ENCODE data around the gene DPF3. TPM values are rescaled to one million over a fixed set of nuclear protein-coding genes. Genes with fewer than 3 reads are reported as not detected.

Gene DPF3
- total RNA-seq, 1 donor from 2014 or later = 0.89 TPM

DNA sequence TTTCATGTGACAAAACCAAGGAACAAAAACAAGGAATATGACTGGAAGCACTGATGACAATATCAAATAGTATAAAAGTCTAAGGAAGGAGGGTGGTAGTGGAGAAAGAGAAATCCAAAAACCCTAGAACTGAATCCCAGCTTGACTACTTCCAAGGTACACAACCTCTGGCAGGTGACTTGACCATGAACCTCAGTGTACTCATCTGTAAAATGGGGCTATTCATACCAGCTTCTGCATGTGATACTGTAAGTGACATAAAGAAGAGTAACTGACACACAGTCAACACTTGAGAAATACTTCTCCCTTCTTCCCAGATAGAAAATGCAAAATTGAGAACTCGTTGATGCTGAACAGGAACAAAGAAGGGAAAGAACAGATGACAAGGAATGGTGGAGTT is 10.3 kb upstream of the DPF3 start:
- DNase-seq = no peak

DNA sequence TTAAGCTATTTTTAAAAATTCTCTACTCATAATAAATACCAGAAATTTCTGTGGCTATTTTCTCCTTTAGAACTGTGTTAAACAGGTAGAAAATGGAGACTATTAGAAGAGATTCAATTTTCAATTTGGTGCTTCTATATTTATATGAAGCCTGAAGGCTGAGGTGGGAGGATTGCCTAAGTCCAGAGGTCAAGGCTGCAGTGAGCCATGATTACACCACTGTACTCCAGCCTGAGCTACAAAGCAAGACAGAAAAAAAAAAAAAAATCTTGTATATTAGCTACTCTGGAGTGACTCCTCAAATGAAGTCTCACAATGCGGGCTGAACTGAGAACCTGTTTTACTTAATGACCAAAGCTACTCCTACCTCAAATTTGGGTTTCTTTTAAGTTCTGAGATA is 9.8 kb upstream of the DPF3 start:
- DNase-seq = no peak

DNA sequence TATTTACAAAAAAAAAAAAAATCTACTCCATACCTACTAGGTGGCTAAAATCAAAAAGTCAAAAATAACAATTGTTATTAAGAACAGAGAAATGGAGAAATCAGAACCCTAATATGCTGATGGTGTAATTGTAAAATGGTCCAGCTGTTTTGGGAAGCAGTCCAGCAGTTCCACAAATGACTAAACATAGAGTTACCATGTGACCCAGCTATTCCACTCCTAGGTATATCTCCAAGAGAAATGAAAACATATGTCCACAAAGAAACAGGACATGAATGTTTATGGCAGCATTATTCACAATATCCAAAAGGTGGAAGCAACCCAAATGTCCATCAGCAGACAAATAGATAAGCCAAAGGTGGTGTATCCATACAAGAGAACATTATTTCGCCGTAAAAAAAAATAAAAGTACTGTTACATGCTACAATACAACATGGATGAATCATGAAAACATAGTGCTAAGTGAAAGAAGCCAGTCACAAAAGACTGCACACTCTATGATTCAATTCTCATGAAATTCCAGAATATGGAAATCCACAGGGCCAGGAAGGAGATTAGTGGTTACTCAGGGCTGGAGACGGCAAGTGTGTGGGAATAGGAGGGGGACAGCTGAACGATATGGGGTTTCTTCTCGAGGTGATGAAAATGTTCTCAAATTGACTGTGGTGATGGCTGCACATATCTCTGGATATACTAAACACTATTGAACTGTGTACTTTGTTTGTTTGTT is 9.1 kb upstream of the DPF3 start:
- no peak for DNase-seq

DNA sequence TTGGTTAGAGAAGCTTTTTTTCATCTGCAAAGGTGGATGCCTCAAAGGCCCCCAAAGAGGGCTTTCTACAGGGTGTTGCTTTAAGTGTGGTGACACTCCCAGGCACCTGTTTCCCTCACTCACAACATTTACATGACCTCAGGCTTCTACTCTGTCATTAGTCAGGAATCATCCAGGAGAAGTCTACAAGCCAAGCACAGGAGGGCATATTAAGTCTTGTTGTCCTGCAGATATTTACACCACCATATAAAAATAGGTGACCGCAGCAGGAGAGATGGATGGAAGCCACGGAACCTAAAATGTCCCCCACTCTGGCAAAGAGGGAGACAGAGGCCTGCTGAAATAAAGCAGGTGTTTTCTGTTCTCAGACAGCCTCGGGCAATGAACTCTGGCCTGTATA is 7.5 kb upstream of the DPF3 start:
- no peak for DNase-seq

DNA sequence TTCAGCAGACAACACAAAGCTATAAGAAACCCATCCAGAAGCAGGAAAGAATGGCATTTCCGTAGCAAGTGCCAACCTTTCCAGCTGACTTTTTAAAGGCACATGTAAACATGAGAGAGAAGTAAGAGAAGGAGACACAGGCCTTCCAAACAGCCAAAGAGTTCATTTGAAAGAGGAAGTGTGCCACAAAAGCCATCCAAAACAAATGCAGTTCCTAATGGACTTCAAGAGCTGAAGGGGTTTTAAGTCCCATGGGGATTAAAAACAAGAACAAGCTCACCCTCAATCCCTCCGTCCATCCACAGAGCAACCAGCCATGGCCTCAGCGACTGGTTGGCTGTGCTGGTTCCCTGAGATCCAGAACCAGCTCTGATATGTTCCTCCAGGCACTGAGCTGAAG is 4.5 kb upstream of the DPF3 start:
- DNase-seq = no peak

DNA sequence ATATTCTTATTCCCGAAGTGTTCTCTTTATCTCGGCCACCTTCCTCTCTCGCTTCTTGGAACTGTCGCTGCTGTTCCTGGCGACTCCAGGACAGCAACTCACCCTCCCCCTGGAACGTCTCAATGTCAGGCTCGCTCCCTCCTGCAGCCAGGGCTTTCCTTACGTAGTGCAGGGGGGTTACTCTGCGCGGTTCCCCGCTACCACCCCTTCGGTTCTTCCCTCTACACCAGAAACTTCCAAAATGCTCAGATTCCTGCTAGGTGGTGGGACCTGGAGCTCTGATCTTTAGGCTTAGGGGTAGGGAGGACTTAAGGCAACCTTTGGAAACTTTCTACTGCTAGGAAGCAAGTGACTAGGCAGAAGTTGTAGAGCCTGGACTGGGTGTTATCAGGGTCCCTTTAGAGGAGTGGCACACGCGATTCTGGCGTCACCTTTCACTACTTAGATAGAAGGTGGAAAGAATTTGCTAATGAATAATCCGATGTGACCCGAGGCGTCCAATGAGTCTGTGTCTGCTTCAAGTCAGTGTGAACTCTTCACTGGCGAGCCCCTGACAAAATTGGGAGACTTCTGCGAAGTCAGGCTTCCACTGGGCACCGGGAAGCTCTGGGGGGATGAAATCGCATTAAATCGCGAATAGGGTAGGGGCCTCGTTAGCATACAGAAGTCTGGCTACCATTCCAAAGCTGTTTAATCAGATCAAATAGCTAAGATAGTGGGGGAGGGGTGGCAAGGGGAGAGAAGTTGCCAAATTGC is 900 bp upstream of the DPF3 start:
- no peak for DNase-seq

DNA sequence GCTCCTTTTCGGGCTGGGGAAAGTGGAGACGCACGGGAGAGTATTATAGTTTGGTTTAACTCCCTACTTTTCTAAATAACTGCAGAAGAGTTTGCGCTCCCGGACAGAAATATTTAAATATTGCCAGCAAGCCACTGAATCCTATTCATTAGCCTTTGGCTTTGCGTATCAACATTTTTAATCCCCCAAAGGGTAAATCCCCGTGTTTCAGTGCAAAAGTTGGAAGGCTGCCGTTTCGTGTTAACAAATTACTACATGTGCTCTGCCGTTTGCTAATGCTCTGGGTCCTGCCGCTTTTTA is 372 bp upstream of the DPF3 start:
- no peak for DNase-seq

DNA sequence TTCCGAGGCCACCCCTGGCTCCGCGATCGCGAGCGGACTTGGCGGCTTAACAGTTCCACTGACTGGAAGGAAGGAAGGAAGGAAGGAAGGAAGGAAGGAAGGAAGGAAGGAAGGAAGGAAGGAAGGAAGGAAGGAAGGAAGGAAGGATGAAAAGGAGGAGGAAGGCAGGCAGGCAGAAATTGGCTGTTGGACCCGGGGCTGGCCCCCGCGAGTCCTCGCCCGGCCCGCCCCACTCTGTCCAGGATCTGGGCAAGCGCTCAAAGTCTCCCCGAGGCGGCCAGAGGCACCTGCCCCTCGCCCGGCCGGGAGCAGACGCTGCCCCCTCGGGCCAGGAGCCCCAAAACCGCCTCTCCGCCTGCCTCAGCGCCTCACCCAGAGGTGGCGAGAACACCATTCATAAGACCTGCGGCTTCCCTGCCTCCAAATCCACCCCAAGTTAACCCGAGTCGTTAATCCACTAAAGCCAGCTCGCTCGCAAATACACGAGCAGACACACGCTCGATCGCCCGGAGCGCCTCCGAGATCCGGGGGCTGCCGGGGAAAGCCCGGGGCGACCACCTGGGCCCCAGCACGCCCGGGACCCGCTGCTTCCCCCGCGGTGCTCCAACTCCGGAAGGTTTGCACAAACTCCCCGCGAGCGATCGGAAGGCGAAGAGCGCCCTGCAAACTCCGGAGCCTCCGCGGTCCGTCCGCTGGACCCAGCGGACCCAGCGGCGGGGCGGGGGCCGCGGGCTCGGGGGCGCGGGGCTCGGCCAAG is 844 bp downstream of the DPF3 start:
- no peak for DNase-seq

DNA sequence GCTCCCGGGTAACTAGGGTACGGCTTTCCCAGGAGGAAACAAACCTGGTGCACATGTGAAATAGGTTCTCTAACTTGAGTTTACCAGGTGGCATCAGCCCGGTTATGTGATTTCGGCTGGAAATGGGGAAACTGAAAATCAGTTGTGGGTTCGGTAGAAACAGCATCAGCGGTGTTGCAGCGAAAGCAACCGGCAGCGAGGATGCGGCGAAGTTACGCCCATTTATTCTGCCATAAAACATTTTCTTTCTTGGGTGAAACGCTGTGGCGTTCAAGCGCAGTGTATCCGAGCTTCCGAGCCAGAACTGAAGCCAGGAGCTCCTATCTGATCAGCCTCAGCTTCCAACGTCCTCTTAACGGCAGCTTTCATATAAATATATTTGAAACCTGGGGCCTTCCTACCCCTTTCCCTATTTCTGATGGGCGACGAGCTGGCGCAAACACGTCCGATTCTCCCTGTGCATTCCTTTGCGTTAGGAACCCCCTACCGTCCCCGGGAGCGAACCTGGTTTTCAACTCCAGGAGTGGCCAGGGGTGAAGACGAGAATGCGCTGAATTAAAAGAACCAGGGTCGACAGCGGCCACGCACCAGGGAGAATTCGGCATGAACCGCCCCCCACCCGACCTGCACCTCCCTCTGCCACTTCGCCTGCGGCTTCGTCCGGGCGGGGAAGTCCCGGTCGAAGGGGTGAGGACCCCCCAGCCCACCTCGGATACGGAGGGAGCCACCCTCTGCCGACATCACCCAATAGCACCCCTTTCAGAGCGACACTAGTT is 1.6 kb downstream of the DPF3 start:
- no peak for DNase-seq

DNA sequence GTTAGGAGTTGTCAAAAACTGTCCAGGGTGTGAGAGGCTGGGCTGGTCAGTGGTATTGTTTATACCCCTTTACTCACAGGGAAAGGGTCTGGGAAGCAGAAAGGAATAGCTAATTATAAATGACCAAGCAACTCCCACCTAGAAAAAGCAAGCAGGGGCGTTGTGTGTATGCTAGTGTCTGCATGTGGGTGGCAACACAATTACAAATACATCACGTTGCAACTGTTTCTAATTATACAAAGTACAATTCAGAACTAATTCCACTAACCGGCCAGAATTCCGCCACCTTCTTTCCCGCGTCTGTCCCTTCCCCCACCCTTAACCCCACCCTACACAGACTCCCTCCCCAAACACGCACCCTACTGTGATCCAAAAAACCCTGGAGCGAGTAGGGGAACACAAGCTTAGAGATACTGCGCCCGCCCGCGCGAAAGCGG is 2.2 kb downstream of the DPF3 start:
- DNase-seq = no peak

DNA sequence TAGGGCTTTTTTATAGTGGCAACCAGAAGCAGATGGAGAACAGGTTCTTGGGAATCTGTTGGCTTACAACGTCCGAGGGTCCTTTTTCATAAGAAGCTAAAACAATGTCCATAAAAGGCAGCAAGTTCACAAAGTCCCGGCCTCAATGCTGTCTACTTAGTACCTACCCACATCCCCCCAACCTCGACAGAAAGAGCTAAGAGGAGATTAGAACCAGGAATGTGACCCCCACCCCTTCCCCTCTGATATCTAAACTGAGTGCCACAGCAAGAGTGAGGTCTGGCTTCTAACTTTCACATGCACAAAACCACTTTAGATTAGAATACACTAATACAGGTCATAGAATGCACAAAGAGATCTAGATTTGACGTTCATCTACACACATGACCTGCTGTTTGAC is 4.5 kb downstream of the DPF3 start:
- DNase-seq = no peak

DNA sequence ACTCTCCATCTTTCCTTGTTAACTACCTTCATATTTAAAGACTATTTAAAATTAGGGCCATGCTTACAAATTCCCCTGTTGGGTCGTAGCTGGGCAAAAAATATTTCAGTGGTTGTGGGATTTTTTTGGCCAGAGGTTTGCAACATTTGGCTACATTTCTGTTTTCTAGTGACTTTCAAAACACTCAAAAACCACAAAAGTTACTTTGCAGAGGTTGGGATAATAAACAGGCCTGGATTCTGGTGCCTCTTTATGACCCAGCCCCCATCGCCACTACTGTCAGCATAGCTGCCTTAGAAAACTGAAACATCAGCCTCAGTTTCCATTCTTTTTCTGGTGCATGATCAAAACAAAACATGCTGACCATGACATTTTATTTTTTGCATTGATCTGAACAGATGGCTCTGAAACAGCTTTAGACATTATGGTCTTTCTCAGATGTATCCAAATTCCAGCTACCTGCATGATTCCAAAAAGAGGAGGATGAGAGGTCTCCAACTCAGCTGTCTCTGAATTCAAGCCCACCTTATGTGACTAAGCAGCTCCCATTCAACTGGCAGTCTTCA is 5.2 kb downstream of the DPF3 start:
- no peak for DNase-seq

DNA sequence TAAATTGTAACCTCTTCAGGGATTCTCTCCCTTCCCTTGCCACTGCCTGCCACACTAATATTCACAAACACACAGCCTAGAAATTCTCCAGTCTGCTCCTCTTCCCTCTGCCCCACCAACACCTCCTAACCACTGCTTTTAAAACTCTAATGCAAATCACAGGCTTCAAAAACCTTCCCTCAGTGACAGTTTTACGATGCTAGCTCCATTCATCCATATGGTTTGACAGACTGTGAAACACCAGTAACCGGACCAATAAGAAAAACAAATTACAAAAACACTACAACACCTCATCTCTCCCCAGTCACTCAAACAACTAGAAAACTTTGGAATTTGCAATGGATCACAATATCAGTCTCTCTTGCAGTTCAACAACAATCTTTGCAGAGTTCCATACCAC is 5.7 kb downstream of the DPF3 start:
- no peak for DNase-seq

DNA sequence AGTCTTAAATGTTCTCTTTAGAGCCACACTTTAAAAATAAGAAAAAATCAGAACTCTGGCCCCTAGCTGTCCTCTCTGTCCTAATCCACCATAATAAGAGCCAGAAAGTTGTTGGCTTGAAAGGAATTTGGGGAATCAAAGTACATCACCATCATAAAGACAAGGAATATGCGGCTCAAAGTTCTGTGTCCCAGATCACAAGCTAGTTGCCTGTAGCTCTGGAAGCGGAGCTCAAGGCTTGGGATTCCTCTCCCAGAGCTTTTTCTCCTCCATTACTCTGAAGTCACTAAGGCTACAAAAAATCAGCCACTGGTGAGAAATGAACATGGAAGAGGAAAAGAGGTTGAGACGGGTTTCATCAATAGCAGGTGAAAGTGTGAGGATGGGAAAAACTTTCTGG is 6.4 kb downstream of the DPF3 start:
- DNase-seq = no peak

DNA sequence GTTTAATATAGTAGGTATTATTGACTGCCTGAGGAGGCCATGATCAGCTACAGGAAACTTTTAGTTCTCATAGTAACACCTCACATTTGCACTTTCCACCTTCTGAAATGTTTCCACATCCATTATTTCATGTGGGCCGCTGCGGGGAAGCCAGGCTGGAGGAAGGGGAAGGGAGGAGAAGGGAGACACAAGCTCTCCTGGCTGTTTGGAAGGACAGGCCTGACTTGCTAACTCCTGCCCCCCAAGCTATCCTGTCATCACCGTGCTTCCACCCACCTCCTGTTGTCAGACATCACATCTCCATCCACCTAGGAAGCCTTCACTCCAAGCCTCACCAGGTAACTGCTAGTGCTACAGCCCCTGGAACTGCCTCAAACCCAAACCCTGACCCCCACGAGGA is 9.5 kb downstream of the DPF3 start:
- DNase-seq = no peak

DNA sequence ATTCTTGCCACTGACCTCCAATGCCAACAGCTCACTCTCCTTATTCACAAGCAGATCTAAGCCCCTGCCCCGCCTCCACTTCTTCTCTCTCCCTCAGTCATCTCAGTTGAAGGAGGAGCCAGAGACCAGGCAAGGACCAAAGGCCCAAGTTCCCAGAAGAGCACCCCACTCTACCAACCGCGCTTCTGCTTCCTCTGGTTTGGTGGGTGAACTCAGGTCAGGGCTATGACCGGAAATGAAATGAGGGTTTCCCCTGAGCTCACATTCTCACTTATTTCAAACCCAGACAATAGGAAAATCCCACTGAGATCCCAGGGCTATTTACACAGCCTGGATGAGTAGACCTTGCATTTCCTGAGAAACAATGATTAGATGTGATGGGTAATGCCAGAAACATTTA is 9.9 kb downstream of the DPF3 start:
- DNase-seq = no peak

DNA sequence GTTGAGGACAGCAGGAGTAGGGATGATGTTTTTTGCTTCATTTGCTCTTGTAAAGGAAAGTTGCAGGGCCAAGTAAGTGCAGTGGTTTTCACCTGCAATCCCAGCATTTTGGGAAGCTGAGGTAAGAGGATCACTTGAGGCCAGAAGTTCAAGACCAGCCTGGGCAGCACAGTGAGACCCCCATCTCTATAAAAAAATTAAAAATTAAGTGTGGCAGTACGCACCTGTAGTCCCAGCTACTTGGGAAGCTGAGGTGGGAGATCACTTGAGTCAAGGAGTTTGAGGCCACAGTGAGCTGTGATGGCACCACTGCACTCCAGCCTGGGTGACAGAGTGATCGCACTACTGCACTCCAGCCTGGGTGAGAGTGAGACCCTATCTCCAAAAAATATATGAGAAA is 10.8 kb downstream of the DPF3 start:
- DNase-seq = no peak

DNA sequence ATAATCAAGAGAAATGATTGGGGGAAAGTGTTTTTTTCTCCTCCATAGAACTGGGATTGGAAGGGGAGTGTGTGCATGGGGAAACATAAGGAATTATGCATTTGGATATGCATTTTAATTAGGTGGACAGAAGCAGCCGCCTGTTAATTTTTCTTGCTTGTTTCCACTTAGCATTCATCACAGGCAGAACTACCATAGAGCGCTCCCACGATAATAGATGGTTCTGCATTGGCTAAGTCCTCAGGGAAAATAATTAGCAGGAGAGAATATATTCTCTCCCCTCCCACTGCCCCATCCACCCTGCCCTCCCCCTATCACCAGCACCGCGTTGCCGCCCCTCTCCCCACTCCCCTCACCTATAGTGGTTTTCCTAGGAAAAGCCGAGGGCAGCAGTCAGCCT is 11.4 kb downstream of the DPF3 start:
- no peak for DNase-seq

DNA sequence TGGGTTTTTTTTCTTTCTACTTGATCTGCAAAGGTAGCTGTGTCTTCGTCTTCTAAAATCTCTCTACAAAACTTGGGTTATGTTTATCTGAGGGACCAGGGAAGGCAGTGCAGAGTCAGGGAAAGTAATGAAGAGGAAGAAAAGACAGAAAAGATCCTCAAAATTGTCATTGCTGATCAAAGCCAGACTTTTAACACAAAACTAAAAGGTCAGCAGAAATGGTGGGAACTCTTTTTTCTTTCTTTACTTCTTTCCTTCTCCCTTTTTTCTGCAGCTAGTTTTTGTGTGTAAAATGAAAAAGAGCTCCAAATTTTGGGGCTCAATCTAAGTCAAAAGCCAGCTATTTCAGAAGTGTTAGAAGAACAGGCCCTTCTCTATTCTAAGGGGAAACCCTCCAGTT is 11.9 kb downstream of the DPF3 start:
- DNase-seq = no peak

DNA sequence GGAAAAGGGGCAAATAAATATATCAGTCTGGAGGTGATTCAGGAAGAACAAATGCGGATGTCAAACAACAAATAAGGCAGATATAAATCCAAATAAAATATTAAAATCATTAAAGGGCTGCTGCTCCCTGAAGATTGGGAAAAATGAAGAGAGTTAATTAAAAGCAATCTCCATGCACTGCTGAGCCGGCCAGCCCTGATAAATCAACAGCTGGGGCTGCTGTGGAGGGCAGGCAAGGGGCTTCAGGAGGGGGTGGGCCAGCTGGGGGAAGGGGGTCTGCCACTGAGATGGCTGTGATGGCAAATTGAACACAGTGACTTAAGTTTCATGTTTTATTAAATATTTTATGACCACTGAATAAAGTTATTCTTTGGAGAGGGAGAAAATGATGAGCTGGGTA is 12.4 kb downstream of the DPF3 start:
- no peak for DNase-seq

DNA sequence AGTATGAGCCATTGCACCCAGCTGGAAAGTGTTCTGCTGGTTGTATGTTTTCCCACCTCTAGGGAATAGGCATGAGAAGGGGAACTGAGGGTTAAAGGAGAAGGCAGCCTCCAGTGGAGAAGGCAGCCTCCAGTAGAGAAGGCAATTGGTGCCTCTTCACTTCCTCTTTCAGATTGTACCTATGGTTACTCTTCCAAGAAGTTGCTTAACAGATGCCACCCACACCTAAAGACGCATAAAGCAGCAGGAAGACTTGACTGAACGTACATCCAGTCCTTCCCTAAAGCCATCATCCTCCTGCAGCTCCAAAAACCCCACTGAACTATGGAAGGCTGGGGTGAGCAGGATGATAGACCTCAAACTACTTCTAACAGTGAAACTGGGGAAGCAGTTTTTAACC is 13.1 kb downstream of the DPF3 start:
- DNase-seq = no peak

DNA sequence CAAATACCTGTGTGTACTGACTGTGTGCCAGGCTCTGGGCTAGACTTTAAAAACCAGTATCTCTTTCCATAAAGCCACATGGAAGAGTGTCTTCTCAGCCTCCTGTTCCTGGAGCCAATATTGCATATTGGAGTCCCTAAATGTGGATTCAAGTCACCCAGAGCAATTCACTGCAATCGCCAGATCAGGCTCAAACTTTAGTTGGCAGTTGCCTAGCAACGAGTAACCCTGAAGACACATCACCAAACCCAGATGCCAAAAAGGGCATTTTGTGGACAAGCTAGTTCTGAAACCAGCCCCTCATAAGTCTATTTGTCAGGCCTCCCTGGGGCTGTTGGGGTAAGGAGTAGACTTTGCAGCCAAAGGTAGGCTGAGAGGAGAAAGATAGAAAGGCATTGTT is 13.7 kb downstream of the DPF3 start:
- DNase-seq = no peak

DNA sequence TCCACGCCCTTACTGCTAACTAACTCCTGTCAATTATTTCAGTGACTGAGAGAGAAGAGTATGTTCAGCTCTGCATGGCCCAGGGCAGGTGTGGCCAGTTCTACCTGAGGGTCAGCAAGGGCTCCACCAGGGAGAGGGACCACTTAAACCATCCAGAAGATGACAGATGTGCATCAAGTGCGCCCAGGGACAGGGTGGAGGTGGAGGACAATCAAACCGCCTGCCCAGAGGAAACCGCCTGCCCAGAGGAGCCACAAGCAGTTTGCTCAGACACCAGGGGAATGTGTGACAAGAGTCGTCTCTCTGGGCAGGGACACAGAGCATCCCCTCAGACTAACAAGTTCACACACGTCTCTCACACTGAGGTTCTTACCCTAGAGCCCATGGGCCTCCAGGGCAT is 14.5 kb downstream of the DPF3 start:
- no peak for DNase-seq

All from skin of body (tissue), 2 donors.